GM19324 (cell line): ENCODE data around the gene UNC5B.

Experiments used
- ATAC-seq: cut with Tn5 transposase; IDR thresholded peaks from one replicate; pipeline ENCODE4 v1.9.1; 2021; ENCODE audit warnings: mild to moderate bottlenecking, moderate library complexity; ENCODE audit not compliant: unreplicated experiment, low FRiP score

UNC5B gene

DNA sequence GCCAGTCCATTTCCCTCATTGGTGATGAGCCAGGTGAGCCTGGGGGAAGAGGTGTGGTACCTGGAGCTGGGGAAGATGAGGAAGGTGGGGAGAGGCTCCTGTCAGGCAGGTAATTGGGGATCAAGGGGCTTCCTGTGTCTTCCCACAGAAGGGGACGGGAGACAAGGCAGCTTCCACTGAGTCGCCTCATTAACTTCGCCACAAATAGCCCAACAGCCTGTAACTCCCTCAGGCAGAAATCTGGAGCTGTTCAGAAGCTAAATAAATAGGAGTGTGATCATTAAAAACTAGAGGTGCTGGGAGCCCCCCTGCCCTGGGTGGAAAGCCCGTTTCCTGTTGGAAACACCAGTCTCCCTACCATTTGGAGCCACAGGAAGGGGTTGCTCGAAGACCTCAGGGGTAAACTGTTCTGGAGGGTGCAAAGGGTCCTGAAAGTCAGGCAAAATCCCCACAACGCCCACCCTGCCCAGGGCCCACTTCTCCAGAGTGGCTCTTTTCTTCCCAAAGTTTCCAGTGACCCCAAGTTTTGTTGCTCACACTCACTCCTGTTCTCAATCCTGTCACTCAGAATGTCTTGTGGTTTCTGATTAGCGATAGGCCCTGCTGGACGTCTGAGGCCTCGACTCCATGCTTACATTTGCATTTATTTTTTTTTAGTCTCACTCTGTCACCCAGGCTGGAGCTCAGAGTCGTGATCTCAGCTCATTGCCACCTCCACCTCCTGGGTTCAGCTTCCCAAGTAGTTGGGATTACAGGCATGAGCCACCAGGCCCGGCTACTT lies 25.7 kb downstream of the UNC5B start:
- no peak for ATAC-seq

GRCh38 chr10:71238626-71239025 lies 26.3 kb downstream of the UNC5B start:
- ATAC-seq = no peak

DNA sequence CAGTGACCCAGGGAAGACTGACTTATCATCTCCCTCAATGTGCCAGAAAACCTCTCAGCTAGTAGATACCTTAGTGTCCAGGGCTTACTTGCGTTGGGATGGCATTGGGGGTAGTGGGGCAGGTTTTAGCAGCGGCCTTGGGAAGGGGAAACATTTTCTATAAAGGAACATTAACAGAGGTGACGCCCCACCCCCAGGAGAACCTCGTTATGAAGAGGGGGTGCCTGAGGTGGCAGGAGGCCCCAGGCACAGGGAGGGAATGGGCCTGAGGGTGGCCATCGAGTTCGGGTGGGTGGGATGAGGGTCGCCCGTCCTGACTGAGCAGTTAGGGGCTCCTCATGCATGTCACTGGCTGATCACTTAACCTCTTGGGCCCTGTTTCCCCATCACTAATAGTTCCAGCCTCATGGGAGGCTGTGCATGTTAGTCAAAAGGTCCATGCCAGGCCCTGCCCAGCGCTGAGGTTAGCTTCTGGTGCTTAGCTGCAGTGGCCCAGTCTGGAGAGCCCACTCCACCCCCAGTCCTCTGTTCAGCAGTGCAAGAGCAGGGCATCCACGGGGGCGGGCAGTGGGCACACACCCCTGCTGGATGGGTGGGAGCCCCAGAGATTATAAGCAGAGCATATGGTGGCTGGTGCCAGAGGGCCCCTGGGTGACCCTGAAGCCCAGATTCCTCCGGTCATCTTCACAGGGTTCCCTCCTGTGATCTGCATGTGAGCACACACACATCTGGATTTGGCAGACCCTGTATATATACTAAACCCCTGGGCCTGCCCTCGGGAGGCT lies 27.0 kb downstream of the UNC5B start:
- no peak for ATAC-seq

- no peak for ATAC-seq
Measured at GRCh38 chr10:71239946-71240795, 27.8 kb downstream of the UNC5B start.

- ATAC-seq = no peak
Measured at GRCh38 chr10:71241114-71241829, 28.9 kb downstream of the UNC5B start.

- no peak for ATAC-seq
Measured at GRCh38 chr10:71241830-71242621, 29.7 kb downstream of the UNC5B start.

- no peak for ATAC-seq
Measured at GRCh38 chr10:71242622-71243009, 30.2 kb downstream of the UNC5B start.

DNA sequence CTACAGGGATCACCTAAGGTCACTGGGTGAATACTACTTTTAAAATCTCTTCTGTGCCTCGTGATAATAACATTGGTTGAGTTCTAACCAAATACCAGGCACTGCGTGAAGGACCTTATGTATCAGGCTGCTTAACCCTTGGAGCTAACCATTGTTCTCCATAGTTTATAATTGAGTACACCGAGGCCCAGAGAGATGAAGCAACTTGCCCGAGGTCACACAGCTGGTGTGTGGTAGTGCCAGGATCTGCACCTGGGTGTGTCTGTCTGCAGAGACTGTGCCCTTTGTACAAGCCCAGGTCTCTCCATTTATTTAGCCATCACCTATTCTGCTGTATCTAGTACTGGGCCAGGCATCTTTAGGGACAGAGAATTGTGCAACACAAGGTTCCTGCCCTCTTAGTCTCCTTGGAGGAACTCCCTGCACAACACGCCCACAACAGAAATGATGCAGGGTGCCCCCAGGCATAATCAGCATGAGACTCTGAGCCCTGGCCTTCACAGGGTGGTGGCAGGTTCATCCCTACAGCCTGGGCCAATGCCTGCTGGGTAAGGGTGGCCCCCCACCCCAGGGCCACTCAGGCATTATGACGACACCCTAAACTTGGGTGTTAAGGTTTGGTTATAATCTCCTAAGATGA lies 31.5 kb downstream of the UNC5B start:
- ATAC-seq = no peak

GRCh38 chr10:71244431-71245419 lies 32.4 kb downstream of the UNC5B start:
- ATAC-seq = no peak

- no peak for ATAC-seq
Measured at GRCh38 chr10:71245420-71246325, 33.3 kb downstream of the UNC5B start.

- no peak for ATAC-seq
Measured at GRCh38 chr10:71246591-71247413, 34.4 kb downstream of the UNC5B start.

DNA sequence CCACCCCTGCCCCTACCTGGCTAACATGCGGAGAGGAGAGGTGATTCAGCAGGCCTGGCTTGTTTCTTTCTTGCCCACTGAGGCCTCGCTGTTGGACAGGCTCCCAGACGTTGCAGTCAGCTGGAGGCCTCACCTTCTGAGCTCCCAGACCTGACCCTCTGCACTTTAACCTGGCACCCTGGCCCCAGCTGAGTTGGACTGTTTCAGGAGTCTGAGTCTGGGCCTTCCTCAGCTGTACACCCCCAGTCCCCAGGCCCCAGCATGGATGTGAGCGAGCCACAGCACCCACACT lies 35.0 kb downstream of the UNC5B start:
- ATAC-seq = no peak

- no peak for ATAC-seq
Measured at GRCh38 chr10:71247804-71248203, 35.4 kb downstream of the UNC5B start.

DNA sequence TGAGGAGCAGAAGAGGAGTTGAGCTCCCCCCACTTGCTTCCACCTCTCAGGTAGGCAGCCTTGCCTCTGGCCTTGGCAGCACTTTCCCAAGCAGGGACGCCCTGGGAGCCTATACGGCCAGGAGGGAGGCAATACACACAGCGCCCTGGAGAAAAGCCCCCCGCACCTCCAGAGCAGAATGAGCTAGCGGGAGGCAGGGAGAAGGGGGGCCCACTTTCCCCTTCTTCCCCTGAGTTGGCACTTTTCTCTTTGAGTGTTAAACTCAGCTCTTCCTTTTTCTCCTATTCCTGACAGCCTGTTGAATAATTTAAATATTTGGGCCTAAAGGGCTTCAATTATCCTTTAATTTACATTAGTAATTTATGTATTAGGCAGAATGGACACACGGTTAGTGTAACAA lies 35.8 kb downstream of the UNC5B start:
- no peak for ATAC-seq

DNA sequence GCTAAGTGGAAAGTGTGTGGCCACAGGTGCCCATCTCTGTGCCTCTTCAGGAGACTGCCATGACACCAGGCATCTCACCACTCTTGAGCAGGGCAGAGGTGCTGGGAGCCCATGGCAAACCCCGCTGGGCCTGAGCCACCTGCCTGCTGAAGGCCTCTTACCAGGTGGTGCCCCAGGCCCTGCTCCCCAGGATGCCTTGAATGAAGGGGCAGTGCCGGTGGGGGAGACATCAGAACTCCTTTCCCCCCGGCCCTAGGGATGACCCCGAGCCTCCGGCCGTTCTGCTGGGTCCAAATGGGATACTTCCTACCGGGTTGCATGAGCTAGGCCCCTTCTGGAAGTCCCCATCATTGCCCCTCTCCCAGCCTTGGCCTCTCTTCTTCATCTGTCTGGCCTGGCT lies 37.6 kb downstream of the UNC5B start:
- ATAC-seq = no peak

GRCh38 chr10:71250405-71250804 lies 38.0 kb downstream of the UNC5B start:
- no peak for ATAC-seq
